Upper lobe of left lung (tissue), 4 donors: Measurements from ENCODE around the gene DNLZ.

Experiments
- CTCF ChIP-seq, 6 experiments: fragments of 450-650 bp in 4 of 6; fragments of 200-600 bp in 2 of 6; sonication (generic) in 2 of 6; IDR thresholded peaks; one replicate each; pipeline ENCODE4 v1.5.1; 2016 to 2019; ENCODE audit warnings: antibody characterized with exemption in 6 of 6
- POLR2A ChIP-seq, 4 donors: fragments of 450-650 bp; IDR thresholded peaks; one replicate each; pipeline ENCODE4 v1.5.1; 2016 to 2017; ENCODE audit warnings: antibody characterized with exemption in 4 of 4, mild to moderate bottlenecking in 2 of 4
- POLR2AphosphoS5 ChIP-seq, 2 donors: sonication (generic); formaldehyde crosslinking; IDR thresholded peaks; one replicate each; pipeline ENCODE4 v1.5.1; 2017; ENCODE audit warnings: antibody characterized with exemption in 2 of 2

- TF ChIP-seq POLR2A (IDR thresholded peaks at IDR 0.05) (no peak), CTCF (IDR thresholded peaks at IDR 0.05) (no peak), POLR2AphosphoS5 (IDR thresholded peaks at IDR 0.05) (no peak)
These were observed 41.2 kb upstream of the DNLZ start for GRCh38 chr9:136404801-136405136.
